Stromal cell of bone marrow (primary cell): ENCODE measurements around the gene TMEM235.

ENCODE experiments used
- DNase-seq: peaks from one replicate; pipeline ENCODE4 v3.0.0-alpha.2; 2012; ENCODE audit warnings: low read depth

The TMEM235 gene

DNA sequence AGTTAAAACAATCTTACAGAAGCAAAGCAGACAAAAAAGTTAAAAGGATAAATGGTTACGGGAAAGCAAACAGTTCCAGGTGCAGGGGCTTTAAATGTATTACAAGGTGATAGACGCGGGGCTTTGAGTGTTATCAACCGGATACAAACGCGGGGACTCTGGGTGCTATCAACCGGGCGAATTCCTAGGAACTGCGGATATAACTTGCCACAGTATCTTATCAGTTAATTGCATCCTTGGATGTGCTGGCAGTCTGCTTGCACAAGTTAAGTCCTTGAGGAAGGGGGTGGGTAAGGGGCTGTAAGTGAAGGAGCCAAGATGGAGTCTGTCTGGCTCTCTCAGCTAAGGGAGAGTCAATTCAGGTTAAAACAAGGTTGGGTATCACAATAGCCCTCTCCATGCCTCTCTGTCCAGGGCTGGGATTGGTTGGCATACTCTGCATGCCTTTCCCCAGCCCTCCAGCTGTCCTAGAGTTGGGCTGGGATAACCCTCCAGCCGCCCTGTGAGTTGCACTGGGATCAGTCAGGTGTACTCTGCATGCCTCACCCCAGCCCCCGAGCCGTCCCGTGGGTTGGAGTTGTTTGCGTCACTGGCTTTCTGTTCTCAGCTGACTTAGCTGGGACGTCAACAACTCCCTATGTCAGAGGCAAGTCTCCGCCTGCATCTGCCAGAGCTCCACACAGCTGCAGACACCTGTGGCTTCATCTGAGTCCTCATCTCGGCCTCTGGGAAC lies 40.9 kb downstream of the TMEM235 start:
- no peak for DNase-seq

DNA sequence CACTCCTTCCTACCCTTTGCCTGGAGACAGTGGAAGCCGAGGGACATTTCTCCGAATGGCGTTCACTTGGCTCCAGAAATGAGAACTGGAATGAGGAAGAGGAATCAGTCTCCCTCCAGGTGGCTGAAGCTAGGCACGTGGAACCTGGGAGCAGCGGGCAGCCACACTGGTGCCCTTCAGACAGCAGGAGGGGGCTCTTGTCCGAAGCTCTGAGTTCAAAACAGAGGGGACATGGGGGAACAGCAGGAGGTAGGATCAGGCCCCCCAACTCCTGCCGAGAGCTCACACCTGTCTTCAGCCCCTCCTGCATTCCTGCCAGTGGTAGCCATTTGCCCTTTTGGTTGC lies 41.5 kb downstream of the TMEM235 start:
- no peak for DNase-seq

DNA sequence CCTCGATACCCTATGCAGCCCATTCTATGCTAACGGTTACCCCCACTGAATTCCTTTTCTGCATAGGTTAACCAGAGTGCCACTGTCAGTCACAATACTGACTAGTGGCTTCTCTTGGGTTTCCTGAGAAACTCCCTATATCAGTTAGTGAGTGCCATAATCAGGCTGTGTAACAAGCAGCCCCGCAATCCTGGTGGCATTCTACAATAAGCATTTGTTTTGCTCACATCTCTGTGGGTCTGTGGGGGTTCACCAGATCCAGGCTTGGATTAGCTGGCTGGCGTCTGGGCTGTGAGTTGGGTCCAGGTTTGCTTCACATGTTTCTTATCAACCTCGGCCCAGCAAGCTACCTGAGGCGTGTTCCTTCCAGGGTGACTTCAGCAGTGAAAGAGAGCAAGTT lies 42.4 kb downstream of the TMEM235 start:
- no peak for DNase-seq

DNA sequence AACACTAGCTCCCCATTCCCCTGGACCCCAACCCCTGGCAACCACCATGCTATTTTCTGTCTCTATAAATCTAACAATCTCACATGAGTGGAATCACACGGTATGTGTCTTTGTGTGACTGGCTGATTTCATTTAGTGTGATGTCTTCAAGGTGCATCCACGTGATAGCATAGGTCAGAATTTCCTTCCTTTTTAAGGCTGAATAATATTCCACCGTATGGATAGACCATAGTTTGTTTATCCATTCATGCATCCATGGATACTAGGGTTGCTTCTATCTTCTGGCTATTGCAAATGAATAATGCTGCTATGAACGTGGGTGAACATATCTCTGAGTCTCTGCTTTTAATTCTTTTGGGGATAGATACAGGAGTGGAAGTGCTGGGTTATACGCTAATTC lies 43.9 kb downstream of the TMEM235 start:
- no peak for DNase-seq

DNA sequence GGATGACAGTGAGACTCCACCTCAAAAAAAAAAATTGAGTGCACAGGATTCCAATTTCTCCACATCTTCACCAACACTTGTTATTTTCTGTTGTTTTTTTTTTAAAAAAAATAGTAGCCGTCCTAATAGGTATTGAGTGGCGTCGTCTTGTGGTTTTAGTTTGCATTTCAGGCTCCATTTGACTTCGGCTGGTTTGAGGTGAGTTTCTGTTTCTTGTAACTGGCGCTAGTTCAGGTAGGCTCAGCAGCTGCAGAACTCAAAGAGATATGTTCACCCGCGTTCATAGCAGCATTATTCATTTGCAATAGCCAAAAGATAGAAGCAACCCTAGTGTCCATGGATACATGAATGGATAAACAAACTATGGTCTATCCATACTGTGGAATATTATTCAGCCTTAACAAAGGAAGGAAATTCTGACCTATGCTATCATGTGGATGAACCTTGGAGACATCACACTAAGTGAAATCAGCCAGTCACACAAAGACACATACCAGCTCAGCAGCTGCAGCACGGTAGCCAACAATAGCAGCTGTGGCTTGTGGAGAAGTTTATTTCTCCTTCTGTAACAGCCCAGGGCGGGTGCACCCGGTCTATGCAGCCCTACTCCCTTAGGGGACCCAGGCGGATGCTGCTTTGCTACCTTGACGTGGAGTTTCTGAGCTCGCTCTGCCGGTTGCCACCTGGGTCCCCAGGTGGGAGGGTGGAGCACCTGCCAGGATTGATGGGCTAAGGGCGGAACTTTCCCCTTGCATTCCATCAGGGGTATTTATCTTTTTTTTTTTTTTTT lies 44.9 kb downstream of the TMEM235 start:
- no peak for DNase-seq

DNA sequence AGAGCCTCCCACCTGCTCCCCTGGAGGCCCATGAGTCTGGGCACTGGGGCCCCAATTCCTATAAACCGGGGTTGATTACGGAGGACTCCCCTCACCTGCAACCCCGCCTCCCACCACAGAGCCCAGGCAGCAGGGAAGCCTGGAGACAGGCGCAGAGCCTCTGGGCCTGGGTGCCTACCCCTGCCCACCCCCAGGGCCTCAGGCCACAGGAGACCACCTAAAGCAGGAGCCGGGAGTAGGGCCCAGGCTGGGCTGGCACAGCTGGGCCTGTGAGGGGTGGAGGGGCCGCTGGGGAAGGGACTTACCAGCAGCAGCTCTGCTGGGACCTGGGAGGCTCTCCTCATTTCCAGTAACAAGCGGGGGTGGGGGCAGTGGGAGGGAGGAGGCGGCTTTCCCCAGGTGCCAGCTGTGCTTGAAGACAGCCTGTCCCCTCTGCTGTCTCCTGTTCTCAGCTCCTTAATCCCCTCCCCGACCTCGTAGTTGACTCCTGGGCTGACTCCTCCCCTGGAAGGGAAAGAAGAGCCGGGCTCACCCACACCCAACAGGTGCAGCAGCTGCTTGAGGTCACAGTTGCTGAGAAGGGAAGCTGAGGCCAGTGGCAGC lies 46.8 kb downstream of the TMEM235 start:
- DNase-seq: no peak

DNA sequence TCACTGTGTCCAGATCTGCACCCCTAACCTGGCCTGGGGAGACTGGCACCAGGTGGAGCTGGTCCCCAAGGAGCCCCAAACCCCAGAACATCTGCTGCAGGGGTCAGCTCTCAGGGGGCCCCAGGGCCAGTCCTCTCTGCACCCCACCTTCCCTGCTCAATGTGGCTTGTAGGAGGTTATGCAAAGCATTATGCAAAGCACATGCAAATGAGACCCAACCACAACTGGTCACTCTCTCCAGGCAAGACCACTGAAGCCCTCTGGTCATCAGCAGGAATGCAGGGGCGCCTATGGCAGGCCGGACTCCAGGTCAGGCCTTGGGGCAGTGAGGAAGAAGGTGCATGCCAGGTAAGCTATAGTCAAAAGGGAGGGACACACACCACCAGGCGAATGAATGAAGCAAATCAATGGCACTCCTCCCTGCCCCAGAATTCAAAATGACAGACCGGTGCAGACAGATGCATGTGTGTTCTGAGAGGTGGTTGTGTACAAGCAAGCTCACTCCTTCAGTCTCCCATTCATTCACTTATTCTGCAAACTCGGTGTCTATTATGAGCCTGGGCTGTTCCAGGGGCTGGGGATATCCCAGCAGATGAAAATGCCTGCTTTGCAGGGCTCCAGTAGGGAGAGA lies 48.0 kb downstream of the TMEM235 start:
- no peak for DNase-seq

DNA sequence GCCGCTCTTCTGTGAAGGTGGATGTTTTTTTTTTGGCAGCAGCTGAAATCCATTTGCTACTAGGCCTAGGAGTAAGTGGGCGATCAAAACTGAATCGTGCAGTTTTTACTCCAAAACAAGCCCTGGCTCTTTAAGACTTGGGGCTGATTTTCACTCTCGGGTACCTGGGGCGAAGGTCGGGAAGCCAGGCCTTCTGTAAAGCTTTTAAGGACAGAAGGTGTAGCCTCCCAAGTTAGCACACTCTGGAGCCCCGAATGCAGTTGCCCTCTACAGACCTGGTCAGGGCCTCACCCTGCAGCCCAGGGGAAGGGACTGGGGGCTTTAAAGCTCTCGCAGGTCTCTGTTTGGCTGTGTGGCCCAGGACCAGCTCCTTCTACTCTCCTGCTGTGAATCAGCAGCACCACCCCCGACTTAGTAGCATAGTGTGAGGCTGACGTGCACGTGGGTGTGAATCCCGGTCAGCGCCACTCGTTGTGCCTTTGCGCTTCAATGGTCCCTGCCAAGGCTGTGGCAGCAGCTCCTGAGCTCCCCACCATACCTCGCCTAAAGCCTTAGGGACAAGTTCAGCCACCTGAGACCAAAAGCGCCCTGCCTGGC lies 49.9 kb downstream of the TMEM235 start:
- no peak for DNase-seq

DNA sequence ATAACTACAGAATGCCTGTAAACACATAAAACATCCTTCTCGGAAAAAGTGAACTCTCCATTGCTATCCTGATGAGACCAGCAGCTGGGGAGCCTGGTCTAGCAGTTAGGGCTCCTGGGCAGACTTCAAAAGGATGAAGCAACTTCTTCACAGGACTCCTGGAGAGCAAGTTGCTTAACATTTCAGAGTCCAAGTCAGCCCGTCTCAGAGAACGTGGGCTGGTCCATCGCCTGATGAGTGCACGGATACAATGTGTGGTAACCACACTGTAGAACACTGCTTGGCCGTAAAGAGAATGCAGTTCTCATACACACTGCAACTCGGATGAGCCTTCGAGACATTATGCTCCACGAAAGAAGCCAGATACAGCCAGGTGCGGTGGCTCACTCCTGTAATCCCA lies 52.7 kb downstream of the TMEM235 start:
- DNase-seq: peak; percentile 41

DNA sequence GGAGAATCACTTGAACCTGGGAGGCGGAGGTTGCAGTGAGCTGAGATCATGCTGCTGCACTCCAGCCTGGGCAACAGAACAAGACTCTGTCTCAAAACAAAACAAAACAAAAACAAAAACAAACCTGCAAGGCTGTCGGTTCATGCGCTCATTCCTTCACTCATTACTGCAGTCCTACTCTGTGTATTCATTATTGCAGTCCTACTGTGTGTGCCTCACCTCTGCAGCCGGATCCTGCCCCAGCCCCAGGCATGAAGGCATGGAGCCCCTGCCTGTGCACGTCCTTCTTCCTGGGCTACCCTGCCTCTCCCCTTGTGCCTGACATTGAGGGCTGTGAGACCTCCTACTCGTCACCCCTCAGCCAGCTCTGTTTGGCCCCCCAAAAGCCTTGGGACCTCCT lies 57.6 kb downstream of the TMEM235 start:
- no peak for DNase-seq

DNA sequence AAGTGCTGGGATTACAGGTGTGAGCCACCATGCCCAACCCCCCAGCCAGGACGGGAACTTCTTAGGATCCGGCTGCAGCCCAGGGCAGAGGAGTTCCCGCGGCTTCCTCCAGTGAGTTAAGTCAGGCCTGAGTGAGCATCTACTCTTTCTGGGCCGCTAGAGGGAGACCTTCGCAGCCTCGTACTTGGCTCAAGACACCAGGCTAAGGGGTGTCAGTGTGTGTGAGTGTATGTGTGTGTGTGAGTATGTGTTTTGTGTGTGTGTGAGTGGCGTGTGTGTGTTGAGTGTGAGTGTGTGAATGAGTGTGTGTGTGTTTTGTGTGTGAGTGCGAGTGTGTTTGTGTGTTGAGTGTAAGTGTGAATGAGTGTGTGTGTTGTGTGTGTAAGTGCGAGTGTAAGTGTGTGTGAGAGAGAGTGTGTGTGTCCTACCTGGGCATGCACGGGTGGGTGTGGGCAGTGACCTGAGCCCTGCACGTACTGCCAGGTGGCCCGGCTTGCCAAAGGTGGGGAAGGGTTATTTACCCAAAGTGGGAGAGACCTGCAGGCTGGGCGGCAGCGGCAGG lies 58.5 kb downstream of the TMEM235 start:
- DNase-seq: peak; percentile 87
